K562 (cell line): ENCODE results near the gene LLPH. TPM values are rescaled to one million over a fixed set of nuclear protein-coding genes. Genes with fewer than 3 reads are reported as not detected.

Source experiments
- C11orf30 ChIP-seq: fragments of 450-650 bp; IDR thresholded peaks from 2 replicates; pipeline ENCODE4 v1.6.1; 2016; ENCODE audit warnings: low read depth, mild to moderate bottlenecking
- ETV6 ChIP-seq, 3 experiments: fragments of 150-350 bp in 1 of 3; sonication (generic) in 1 of 3; formaldehyde crosslinking in 1 of 3; IDR thresholded peaks; 2 replicates each; pipeline versions ENCODE4 v1.6.1 to v1.8.0; 2014 to 2022; ENCODE audit warnings: borderline replicate concordance in 2 of 3, low read depth in 2 of 3, antibody characterized with exemption in 1 of 3, low read length in 1 of 3, mild to moderate bottlenecking in 1 of 3, missing genetic modification reagents in 1 of 3
- FOXA1 ChIP-seq: fragments of 450-650 bp; IDR thresholded peaks from 2 replicates; pipeline ENCODE4 v1.6.1; 2016; ENCODE audit warnings: mild to moderate bottlenecking, borderline replicate concordance
- MAFF ChIP-seq: IDR thresholded peaks from 2 replicates; pipeline ENCODE4 v1.6.1; 2012; ENCODE audit warnings: low read length, improper control_type of control experiment
- NFIX ChIP-seq: fragments of 250-450 bp; sonication (Bioruptor Pico); IDR thresholded peaks from 2 replicates; pipeline ENCODE4 v1.4.0; 2020; ENCODE audit warnings: low read depth, mild to moderate bottlenecking, moderate library complexity
- NR0B1 ChIP-seq: fragments of 450-650 bp; IDR thresholded peaks from one replicate; pipeline ENCODE4 v1.6.1; 2018; ENCODE audit warnings: mild to moderate bottlenecking, moderate library complexity; ENCODE audit not compliant: partially characterized antibody
- TBP ChIP-seq: optimal IDR thresholded peaks from 2 replicates; pipeline ENCODE3; 2011; ENCODE audit warnings: low read depth, low read length, improper control_type of control experiment
- TCF7 ChIP-seq: sonication (generic); IDR thresholded peaks from 2 replicates; pipeline ENCODE4 v1.6.1; 2016; ENCODE audit warnings: antibody characterized with exemption, borderline replicate concordance
- ZC3H4 ChIP-seq: sonication (generic); formaldehyde crosslinking; IDR thresholded peaks from 2 replicates; pipeline ENCODE4 v1.9.0; 2021; ENCODE audit warnings: missing genetic modification reagents, borderline replicate concordance
- ZNF12 ChIP-seq: sonication (generic); formaldehyde crosslinking; IDR thresholded peaks from 2 replicates; pipeline ENCODE4 v1.4.0; 2020; ENCODE audit warnings: mild to moderate bottlenecking, missing genetic modification reagents
- ZNF174 ChIP-seq: fragments of 250-450 bp; sonication (Bioruptor Pico); IDR thresholded peaks from 2 replicates; pipeline ENCODE4 v1.4.0; 2020; ENCODE audit warnings: mild to moderate bottlenecking
- ZNF592 ChIP-seq: fragments of 450-650 bp; IDR thresholded peaks from 2 replicates; pipeline ENCODE4 v1.6.1; 2017; ENCODE audit warnings: antibody characterized with exemption, mild to moderate bottlenecking
- polyA plus RNA-seq, 8 experiments: library from polyadenylated mRNA; depleted of rRNA in 4 of 8; stranded (reverse) in 5 of 8; unstranded in 3 of 8; fragments of >200 nt; fragmentation: Nextera tagmentation in 2 of 8; fragmentation: Illumina TruSeq in 1 of 8; extraction: Ambion mirVana in 2 of 8; extraction: Trizol in 1 of 8; gene quantifications; 2 replicates each; pipeline versions ENCODE4 v1.2.1 to v1.2.3, GENCODE V29; 2011 to 2014; ENCODE audit warnings: inconsistent platforms in 1 of 8, missing spikeins in 1 of 8
- total RNA-seq, 7 experiments: library from RNA; depleted of rRNA in 6 of 7; stranded (reverse); fragments of >200 nt in 6 of 7; fragmentation: Illumina TruSeq in 2 of 7; extraction: Trizol in 2 of 7; gene quantifications; 2 replicates each; pipeline versions ENCODE4 v1.2.1 to v1.2.3, GENCODE V29; 2011 to 2021; ENCODE audit warnings: low replicate concordance in 1 of 7
- TF ChIP-seq, protein P1 (sequence below), 2 experiments: fragments of 450-650 bp; IDR thresholded peaks; 2 replicates each; pipeline ENCODE4 v1.6.1; 2016; ENCODE audit warnings: mild to moderate bottlenecking in 2 of 2, borderline replicate concordance in 1 of 2, low read depth in 1 of 2, moderate library complexity in 1 of 2

Gene LLPH
- total and polyA plus RNA-seq, 9 of the 15 experiments (the other 6 are each of a cell fraction or from before 2014, with no cell fraction given) = 19.1 to 87.3 (median 59.6) TPM

DNA sequence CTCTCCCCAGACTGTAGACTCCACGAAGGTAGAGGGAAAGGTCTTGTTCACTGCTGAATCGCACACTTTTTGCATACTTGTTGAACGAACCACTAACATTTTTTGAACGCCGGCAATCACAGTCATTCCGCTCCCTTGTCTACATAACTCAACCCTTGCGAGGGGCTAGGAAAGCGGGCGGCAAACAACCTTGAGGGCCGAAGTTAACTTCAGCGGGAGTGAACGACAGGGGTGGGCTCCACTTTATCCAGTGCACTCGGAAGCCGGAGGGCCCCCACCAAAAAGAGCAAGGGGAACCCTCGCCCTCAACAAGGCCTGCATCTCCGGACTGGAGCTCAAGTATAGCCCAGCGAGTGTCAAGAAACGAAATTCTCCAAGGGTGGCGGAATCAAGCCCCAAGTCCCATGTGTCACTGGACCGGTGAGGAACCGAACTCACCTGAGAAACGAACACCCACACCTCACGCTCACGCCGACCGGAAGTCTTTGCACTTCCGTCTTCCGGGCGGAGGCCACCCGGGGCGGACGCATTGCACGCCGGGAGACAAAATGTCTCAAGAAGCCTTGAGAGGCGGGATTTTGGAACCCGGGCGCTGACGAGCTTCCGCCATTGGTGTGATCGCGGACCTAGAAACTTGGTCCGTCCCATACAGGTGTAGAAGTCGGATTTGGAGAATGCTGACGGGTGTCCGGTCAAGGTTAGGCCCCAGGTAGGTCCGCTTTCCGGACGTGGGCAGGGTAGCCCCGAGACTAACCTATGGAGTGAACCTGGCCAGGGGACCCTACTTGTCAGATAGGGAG, at the start of gene LLPH (continued):
- TF ChIP-seq, protein P1, sequence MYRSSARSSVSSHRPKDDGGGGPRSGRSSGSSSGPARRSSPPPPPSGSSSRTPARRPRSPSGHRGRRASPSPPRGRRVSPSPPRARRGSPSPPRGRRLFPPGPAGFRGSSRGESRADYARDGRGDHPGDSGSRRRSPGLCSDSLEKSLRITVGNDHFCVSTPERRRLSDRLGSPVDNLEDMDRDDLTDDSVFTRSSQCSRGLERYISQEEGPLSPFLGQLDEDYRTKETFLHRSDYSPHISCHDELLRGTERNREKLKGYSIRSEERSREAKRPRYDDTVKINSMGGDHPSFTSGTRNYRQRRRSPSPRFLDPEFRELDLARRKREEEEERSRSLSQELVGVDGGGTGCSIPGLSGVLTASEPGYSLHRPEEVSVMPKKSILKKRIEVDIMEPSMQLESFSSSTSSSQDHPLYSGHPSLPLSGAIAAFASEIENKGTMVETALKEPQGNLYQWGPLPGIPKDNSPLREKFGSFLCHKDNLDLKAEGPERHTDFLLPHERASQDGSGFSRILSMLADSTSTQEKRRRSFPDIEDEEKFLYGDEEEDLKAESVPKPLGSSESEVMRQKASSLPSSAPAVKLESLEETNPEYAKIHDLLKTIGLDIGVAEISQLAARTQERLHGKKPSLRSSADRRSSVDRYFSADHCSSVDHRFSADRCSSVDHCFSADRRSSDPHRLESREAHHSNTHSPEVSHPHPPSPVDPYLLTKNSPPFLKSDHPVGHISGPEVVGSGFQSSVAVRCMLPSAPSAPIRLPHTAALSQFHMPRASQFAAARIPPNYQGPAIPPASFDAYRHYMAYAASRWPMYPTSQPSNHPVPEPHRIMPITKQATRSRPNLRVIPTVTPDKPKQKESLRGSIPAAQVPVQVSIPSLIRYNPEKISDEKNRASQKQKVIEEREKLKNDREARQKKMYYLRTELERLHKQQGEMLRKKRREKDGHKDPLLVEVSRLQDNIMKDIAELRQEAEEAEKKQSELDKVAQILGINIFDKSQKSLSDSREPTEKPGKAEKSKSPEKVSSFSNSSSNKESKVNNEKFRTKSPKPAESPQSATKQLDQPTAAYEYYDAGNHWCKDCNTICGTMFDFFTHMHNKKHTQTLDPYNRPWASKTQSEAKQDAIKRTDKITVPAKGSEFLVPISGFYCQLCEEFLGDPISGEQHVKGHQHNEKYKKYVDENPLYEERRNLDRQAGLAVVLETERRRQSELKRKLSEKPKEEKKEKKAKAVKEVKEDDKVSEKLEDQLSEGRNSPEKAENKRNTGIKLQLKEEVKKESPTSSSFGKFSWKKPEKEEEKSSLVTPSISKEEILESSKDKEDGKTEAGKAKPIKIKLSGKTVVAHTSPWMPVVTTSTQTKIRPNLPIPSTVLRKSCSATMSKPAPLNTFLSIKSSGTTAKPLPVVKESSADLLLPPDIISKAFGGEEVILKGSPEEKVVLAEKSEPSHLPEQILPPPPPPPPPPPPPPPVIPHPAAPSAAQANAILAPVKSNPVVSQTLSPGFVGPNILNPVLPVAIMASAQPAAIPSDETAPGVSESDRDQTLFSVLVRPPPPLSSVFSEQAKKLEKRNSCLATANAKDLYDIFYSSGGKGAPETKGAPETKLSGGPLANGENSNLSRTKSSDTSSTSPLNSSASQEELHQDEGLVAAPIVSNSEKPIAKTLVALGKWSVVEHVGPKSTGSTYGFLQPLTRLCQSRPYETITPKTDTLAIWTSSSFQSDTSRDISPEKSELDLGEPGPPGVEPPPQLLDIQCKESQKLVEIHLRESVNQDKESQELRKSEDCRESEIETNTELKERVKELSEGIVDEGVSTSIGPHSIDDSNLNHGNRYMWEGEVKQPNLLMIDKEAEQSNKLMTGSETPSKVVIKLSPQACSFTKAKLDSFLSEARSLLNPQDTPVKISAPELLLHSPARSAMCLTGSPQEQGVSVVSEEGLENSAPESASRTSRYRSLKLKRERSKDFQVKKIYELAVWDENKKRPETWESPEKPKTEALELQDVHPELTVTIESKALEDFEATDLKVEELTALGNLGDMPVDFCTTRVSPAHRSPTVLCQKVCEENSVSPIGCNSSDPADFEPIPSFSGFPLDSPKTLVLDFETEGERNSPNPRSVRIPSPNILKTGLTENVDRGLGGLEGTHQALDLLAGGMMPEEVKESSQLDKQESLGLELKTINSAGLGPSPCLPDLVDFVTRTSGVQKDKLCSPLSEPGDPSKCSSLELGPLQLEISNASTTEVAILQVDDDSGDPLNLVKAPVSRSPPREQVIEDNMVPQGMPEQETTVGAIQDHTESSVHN (IDR thresholded peaks at IDR 0.05; ENCODE audit: borderline replicate concordance in 1 of 2, low read depth in 1 of 2) = no peak
- no peak for TF ChIP-seq FOXA1
- TF ChIP-seq TBP = peak; percentile 83
- TF ChIP-seq NFIX (CRISPR knock-in tag) = no peak
- TF ChIP-seq ZNF592 = no peak
- no peak for TF ChIP-seq MAFF
- no peak for TF ChIP-seq ETV6 (IDR thresholded peaks at IDR 0.05; ENCODE audit: borderline replicate concordance in 1 of 2, low read depth in 2 of 2, low read length in 1 of 2)
- TF ChIP-seq ETV6 (CRISPR knock-in tag; IDR thresholded peaks at IDR 0.05; ENCODE audit: borderline replicate concordance) = no peak
- TF ChIP-seq ZNF12 (CRISPR knock-in tag) = no peak
- no peak for TF ChIP-seq TCF7
- TF ChIP-seq ZNF174 (CRISPR knock-in tag) = no peak
- TF ChIP-seq C11orf30 = peak; percentile 65
- no peak for TF ChIP-seq NR0B1
- TF ChIP-seq ZC3H4 (CRISPR knock-in tag) = no peak
